Endometrial microvascular endothelial cells (primary cell): ENCODE measurements around the gene FREM1. TPM values are rescaled to one million over a fixed set of nuclear protein-coding genes. Genes with fewer than 3 reads are reported as not detected.

Source experiments
- in situ Hi-C: cut with HindIII; loops from 2 replicates; pipeline ENCODE4 v1.10.0; 2017; ENCODE audit warnings: low sequenced_read_pairs, low pct_unique_long_range_greater_than_20kb; ENCODE audit errors: inconsistent ontology term
- total RNA-seq: library from RNA; depleted of rRNA; stranded (reverse); fragments of >200 nt; gene quantifications from one replicate; pipeline ENCODE4 v1.2.3, GENCODE V29; 2015; ENCODE audit errors: inconsistent ontology term

The FREM1 gene
- total RNA-seq, 1 donor from 2014 or later = not detected

DNA sequence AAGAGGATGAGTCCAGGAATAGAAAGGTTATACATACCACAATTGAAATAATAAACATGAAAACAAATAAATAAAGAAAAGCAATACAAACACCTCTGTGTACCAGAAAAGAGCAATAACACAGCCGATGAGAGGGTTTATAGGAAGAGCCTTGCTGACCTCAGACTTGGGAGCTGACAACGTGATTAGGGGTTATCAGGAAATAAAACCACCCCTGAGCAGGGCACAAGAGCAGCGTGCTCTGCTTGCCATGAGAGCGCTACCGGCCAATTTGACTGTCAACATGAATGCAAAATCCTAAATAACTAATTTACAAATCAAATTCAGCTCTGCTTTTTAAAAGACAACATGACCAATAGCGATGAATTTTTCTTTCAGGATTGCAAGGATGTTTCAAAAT, 2.6 kb upstream of the FREM1 start:
- in situ Hi-C loops = no loop called here

DNA sequence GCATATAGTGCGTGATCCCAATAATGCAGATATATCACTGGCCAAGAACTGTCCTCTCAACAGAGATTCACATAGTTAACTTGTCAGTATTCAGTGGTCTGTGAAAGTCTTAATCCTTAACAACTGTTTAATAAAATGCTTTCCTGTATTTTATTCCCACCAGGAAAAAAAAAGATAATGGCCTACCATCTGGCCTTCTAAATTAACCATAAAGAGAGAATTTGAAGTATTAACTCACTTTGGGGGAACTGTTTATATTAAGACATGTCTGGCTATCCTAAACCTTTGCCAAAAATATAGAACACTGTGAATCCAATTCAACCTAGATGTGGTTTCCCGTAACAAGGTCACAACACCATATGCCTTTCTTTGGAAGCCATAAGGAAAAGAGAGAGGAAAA, 818 bp upstream of the FREM1 start:
- in situ Hi-C loops = no loop called here

DNA sequence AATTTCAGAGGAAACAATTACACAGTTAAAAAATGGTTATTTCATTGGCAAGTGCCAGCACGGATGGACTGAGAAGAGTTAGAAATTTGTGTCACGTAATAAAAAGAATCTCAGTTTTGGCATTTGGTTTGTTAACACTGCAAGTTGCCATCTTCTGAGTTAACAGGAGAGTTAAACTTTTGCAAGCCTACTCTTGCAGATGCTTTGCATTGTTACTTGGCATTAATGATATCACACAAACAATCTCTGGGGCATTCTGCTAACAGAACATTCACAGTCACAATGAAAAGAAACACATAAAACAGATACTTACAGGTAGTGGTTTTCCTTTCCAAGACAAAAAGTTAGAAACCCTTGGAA, 647 bp downstream of the FREM1 start:
- in situ Hi-C loops = no loop called here

DNA sequence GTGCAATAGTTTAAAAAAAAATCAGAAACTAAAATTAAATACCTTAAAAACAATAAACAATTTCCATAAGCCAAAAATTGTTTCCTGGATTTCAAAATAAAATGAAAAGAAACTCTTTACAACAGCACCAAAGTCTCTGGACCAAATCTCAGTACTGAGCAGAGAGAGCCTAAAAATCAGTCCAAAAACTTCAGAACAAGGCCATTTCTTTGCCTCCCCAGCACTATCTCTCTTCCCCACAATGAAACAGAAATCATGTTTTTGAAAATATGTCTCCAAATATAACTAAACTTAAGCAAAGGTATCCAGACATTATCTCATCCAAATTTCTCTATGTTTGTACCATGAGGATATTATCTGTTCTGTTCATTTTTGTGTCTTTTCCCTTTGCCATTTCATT, 1.0 kb downstream of the FREM1 start:
- in situ Hi-C loops = no loop called here

DNA sequence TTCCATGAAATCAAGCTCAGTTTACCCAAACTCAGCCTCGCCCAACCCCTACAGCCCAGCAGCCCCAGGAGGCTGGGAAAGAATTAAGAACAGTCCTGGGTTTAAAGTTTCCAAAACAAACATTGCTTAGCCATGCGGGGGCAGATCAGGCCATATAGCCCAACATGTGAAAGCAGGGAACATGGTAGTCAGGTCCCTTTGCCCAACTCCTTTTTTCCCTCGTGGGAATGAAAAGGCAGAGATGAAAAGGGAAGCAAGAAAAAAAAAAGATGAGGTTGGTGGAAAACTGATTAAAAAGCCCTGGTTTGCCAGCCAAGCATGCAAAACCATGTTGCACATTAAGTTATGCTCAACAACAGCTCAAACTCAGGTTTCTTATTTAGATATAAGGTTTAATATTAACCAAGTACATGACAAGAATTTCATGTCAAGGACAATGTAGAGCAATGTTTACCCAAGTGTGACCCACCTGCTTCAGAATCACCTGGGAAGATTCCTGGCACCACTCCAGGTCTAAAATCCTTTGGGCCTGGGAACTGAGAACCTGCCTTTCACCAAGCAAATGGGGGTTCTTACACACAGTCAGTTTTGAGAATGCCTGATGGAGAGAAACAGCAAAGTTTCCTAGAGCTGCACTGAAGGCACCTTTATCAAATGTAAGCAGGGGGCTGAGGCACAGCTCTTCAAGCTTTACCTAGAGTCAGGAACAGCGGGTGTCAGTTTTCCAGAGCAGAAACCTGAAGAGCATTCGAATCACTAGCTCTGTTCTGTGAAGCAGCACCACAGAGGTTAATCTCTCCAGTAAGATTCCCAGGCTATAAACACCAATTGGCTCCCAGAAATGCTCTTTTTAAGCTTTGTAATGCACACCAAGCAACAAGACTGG, 1.7 kb downstream of the FREM1 start:
- in situ Hi-C loops = no loop called here

DNA sequence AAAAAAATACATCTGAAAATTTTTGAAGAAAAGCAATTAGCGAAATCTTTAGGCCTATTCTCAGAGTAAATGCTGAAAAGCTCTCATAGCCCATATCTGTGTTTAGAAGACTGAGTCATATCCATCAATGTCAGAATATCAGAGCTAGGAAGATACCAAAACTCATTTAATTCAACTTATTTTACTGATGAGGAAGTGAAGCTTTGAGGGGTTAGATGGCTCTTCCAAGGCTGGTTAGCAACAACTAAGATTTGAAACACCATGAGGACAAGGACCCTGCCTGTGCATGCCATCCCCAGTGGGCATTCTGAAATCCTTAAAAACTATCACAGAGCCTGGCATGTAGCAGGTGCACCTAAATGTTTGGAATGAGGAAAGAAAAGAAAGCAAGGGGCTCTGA, 2.5 kb downstream of the FREM1 start:
- in situ Hi-C loops = no loop called here

DNA sequence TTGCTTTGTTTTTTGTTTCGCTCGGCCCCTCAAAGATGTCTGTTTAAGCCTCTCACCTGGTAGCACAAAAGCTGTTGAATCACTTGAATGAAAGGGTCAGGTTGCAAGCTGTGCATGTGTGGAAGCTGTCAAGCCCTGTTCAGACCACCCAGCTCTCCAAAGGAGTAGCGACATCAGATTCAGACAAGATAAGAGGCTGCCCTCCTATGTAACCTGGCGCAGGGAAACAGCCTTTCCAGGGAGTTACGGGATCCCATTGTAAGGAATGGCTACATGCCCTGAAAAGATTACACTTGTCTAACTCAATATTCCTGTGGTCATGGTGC, 2.9 kb downstream of the FREM1 start:
- in situ Hi-C loops = no loop called here

DNA sequence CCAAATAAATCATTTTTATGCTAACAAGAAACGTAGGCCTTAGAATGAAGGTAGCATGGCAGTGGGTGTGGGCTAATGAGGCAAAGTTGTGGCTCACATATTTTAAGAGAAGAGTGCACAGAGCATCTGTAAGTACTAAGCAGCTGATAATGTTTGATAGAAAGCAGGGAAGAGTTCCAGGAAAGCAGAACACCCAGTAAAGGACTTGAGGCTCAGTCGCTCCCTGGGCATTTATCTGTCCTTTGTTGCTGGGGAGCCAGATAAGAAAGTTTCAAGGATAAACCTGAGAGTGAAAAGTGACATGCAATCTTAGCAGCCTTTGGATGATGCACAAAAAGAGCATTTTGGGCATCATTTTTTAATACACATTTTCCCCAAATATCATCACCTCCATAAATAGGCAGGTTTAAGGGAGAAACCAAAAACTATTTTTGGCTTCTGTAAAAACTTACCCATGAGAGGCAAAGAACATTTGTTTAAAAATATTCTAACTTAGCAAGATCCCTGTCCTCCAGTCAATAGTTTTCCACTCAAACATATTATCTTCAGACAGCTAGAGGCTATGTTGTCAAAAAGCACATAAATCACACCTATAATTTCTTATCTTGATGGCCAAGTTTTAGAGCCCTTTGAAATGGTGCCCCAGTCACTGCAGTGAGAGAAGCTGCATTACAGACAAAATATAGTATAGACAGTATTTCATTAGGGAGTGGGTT, 3.4 kb downstream of the FREM1 start:
- in situ Hi-C loops = no loop called here

DNA sequence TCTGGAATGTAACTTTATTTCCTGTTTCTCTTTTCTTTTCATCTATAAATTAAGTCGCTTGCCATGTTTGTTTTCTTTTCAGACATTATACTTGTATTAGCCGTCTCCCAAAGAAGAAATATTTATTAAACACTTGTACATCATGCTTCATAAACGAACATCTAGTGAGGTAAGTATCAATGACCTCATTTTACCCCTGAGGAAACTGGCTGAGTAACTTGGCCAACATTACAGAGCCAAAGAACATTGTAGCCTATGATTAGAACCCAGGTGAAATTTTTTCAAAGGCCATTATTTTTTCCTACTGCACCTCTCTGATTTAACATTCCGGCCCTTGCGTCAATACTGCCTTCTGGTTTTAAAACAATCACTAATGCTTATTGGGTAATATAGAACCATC, 4.2 kb downstream of the FREM1 start:
- in situ Hi-C loops = no loop called here

DNA sequence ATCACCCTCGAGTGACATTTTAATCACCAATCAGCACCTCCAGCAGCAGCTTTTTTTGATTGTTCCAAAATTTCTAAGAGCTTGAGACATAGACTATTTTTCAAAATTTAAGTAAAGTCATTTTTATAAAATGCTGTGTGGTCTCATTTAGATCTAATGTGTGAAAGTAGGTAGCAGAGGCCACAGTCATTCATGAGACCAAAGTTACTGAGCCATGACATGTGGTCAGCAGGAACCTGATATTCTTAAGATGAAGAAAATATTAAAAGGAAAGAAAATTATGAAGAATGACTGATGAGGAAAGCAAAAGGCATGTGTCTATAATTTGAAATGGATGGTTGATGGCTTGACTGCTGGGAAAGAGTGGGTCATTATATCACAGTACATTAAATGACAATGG, 7.2 kb downstream of the FREM1 start:
- in situ Hi-C loops = no loop called here

DNA sequence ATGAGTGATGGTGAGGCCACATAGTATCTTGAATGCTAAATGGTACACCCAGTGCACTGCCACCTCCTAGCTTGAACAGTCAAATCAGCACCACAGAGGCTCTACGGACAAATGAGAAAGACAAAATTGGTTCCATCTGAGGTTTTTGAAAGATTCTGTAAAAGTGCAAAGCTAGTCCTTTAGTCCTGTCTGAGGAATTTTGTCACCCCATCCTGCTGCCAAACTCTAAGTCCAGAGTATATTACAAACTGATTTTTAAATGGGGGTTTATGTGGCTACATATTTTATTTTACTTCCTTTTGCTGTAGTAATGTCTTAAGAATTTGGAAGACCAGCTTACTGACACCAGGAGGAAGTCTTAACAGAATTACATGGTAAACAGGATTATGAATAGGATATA, 7.7 kb downstream of the FREM1 start:
- in situ Hi-C loops = no loop called here

DNA sequence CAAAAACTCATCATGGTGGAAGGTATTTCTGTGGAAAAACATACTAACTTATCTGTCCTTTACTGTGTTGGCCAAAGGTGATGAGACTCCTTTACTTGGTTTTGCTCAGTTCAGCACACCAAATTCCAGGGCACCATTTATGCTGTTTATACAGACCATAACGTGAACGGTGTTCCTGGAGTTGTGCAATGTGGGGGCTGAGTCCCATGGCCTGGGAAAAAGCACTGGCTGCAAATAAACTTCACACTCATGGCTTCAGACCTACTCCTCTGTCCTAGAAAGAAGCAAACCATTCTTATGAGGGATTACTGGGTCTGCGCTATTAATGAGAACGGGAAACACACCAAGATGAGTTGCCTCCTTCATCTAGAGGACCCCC, 10.4 kb downstream of the FREM1 start:
- in situ Hi-C loops = no loop called here

DNA sequence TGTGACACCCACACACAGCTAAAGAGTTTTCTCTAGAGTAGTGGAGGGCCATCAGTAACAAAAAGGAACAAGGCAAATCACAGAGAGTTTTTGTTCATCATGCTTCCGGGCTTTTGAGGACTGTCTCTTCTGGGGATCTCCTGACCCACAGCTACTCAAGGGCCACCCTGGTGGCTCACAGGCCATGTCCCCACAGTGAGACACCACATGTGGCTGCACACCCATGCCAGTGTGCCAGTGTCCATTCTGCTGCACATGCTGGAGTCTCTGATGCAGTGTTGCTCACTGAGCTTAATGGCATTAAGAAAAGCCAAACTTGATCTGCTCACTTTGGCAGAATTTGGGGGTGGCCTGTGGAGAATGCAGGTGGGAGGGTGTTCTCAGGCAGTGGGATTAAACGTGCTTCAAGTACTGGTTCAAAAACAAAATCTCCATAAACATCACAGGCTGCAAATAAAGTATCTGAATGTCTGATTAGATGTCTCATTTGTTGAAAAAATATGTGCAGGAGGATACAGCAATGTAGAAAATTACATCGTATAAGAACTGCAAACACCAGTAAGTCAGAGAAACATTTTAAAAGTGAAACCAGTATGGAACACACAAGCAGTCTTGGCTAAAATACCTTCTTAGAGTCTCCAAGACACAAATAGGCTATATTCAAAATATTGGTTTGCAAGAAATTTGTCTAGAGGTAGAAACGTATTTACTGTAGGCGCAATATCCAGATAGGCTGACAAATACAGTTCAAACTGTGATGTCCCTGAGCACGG, 11.0 kb downstream of the FREM1 start:
- in situ Hi-C loops = no loop called here

DNA sequence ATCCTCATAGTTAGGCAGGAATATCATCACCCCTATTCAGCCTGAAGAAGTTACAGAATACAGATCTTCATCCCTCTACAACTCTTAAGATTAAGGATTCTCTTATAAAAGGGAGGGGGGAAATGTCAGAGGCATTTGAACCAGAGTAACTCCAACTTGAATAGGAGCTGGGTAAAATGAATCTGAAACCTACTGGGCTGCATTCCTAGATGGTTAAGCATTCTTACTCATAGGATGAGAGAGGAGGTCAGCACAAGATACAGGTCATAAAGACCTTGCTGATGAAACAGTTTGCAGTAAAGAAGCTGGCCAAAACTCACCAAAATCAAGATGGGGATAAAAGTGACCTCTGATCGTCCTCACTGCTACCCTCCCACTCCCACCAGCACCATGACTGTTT, 14.4 kb downstream of the FREM1 start:
- in situ Hi-C loops = no loop called here

DNA sequence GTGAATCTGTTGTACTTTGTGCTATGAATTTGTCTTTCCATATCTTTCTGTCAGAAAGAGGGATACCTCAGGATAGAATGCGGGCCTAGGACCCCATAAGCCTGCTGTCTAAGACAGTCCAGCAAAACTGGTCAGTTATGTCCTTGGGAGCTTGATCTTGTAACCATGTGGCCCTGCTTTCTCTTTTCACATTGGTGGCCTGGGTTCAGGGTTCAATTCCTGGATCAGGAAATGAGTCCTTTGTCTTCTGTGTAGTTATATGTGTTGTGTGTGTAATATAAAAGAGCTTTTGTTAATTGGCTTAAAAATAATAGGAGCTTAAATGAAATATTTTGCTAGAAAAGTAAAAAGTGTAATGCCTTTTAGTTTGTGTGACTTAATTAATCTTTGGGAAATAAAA, 16.9 kb downstream of the FREM1 start:
- in situ Hi-C loops = no loop called here

DNA sequence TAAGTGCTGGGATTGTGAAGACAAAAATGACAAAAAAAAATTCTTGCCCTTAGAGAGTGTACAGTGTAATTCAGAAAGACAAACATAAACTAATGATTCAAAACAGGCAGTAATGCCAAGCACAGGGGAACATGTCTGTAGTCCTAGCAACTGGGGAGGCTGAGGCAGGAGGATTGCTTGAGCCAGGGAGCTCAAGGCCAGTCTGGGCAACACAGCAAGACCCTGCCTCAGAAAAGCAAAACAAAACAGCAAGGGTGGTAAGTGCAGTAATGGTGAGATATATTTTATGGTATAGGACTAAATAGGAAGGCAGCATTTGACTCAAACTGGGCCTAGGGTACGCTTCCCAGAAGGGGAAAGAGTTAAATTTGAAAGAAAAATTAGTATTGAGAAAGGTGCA, 18.9 kb downstream of the FREM1 start:
- in situ Hi-C loops = no loop called here

DNA sequence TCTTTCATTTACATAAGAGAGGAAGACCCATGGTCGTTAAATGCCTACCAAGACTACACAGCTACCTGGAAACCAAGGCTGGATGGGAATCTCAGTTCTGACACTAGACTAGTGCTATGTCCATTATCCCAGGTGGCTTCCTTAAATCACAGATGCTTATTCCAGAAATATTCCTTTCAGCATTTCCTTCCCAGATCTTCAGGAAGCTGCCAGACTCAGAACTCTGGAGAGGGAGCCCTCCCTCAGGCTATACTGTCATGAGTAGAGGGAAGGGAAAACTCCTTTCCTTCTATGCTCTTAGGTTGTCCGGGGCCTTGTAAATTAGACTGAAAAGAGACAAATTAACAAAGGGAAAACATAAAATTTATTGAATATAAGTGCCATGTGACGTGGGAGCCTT, 20.8 kb downstream of the FREM1 start:
- in situ Hi-C loops = no loop called here

DNA sequence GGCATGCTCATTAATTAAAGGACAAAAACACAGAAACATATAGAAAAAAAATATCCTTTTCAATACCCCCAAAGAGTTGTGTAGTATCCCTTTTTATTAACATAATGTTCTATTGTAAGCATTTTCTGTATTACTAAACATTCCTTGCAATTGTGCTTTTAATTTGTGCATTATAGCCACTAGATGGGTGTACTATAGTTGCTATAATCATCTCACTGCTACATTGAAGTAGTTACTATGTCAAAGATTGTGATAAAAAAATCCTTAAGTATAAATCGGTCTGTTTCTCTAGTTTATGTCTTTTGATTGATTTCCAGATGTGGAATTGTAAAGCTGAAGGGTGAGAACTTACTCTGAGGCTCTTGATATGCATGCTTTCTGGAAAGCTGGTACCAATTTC, 21.4 kb downstream of the FREM1 start:
- in situ Hi-C loops = no loop called here

DNA sequence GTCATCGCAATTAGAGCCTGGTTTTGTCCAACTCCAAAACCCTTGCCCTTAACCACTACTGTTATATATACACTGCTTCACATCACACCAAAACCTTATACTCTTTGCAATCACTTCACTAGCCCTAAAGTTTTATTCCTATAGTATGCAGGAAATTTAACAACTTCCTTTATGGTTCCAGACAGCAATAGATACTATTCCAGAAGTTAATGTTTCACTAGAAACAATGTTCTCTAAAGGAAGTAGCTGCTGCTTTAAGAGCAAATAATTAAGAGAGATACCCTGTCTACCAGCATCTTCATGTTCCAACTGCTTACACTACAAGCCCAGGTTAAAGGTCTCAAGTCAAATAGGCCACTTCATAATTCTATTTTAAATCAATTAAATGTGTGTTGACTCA, 22.0 kb downstream of the FREM1 start:
- in situ Hi-C loops = no loop called here

DNA sequence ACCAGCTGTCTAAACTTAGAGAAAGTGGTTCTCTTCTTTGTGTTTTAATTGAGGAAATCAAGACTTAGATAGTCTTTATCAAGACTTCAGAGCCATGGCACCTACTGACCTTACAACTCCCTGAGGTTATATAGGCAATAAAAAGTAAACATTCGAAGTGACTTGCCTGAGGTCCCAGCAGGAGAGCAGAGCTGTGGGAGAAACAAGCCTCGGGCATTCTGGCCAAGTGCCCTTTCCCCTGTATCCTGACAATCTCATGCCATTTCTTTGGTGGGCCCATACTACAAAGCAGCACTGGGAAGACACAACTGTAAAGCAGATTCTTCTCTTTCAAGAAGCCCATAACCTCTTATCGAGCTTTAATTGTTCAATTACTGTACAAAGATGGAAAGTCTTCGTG, 23.1 kb downstream of the FREM1 start:
- in situ Hi-C loops = no loop called here
